HG03460 (cell line): ENCODE data around the gene OSBPL3.
A peak's percentile ranks its signal among the peaks of the same experiment; 100 is the strongest.
"Not testable (repeated sequence)": the region's sequence is repeated elsewhere in the genome, so short reads cannot be mapped to it uniquely, and the experiment has no call there.

Experiments
- ATAC-seq: cut with Tn5 transposase; IDR thresholded peaks from one replicate; pipeline ENCODE4 v1.9.1; 2021; ENCODE audit not compliant: unreplicated experiment

The OSBPL3 gene

GRCh38 chr7:24922099-24922773 lies 57.7 kb downstream of the OSBPL3 start:
- no peak for ATAC-seq

GRCh38 chr7:24921362-24921679 lies 58.7 kb downstream of the OSBPL3 start:
- ATAC-seq, result no peak

GRCh38 chr7:24920451-24921361 lies 59.3 kb downstream of the OSBPL3 start:
- ATAC-seq, result no peak

- peak; percentile 45 for ATAC-seq
These were observed 62.3 kb downstream of the OSBPL3 start for GRCh38 chr7:24917510-24918239.

- ATAC-seq, result no peak
These were observed 63.4 kb downstream of the OSBPL3 start for GRCh38 chr7:24916463-24917040.

GRCh38 chr7:24914465-24914859 lies 65.5 kb downstream of the OSBPL3 start:
- ATAC-seq, result no peak

- no peak for ATAC-seq
These were observed 66.0 kb downstream of the OSBPL3 start for GRCh38 chr7:24913801-24914464.

- no peak for ATAC-seq
These were observed 67.0 kb downstream of the OSBPL3 start for GRCh38 chr7:24912874-24913514.

- no peak for ATAC-seq
These were observed 67.6 kb downstream of the OSBPL3 start for GRCh38 chr7:24912424-24912823.

- peak; percentile 50 for ATAC-seq
These were observed 68.8 kb downstream of the OSBPL3 start for GRCh38 chr7:24911213-24911603.

- no peak for ATAC-seq
These were observed 69.3 kb downstream of the OSBPL3 start for GRCh38 chr7:24910551-24911212.

- ATAC-seq, result no peak
These were observed 71.3 kb downstream of the OSBPL3 start for GRCh38 chr7:24908727-24909126.

GRCh38 chr7:24908166-24908565 lies 71.8 kb downstream of the OSBPL3 start:
- ATAC-seq, result no peak

- ATAC-seq, result peak; percentile 44
These were observed 72.6 kb downstream of the OSBPL3 start for GRCh38 chr7:24907311-24907886.

- ATAC-seq, result no peak
These were observed 73.8 kb downstream of the OSBPL3 start for GRCh38 chr7:24905996-24906770.

- ATAC-seq, result not testable (repeated sequence)
These were observed 76.0 kb downstream of the OSBPL3 start for GRCh38 chr7:24903992-24904391.

GRCh38 chr7:24903559-24903958 lies 76.4 kb downstream of the OSBPL3 start:
- no peak for ATAC-seq

- ATAC-seq, result no peak
These were observed 77.0 kb downstream of the OSBPL3 start for GRCh38 chr7:24902931-24903330.

GRCh38 chr7:24902276-24902675 lies 77.7 kb downstream of the OSBPL3 start:
- ATAC-seq, result no peak
